Activated CD8-positive, alpha-beta memory T cell treated with anti-CD3 and anti-CD28 coated beads, Interleukin-2, amount 10 ng/mL, durations not matched to agents 7 days and 5 days (primary cell): Measurements from ENCODE around the gene GABPB1. TPM values are rescaled to one million over a fixed set of nuclear protein-coding genes. Genes with fewer than 3 reads are reported as not detected.

ENCODE experiments used
- ATAC-seq: fragments of 150-1000 bp; cut with Tn5 transposase; one replicate; pipeline ENCODE4 v1.10.0; 2021; ENCODE audit warnings: moderate library complexity
- CTCF ChIA-PET: fragments of 350-600 bp; sonication (Branson Sonifier 250); formaldehyde crosslinking; loops from one replicate; lab custom pipeline; 2021; ENCODE audit warnings: antibody characterized with exemption; lab: Charles Lee
- DNase-seq: peaks from one replicate; pipeline ENCODE4 v3.0.0-alpha.2; 2020
- H3K27ac Mint-ChIP-seq: one replicate; pipeline ENCODE4 v1.8.0; 2021; ENCODE audit warnings: mild to moderate bottlenecking, mixed read lengths
- H3K27me3 Mint-ChIP-seq: one replicate; pipeline ENCODE4 v1.8.0; 2021; ENCODE audit warnings: mixed read lengths
- H3K36me3 Mint-ChIP-seq: one replicate; pipeline ENCODE4 v1.8.0; 2021; ENCODE audit warnings: mild to moderate bottlenecking, mixed read lengths
- H3K4me1 Mint-ChIP-seq: one replicate; pipeline ENCODE4 v1.8.0; 2021; ENCODE audit warnings: mixed read lengths
- H3K4me3 Mint-ChIP-seq: one replicate; pipeline ENCODE4 v1.8.0; 2021; ENCODE audit warnings: mild to moderate bottlenecking, moderate library complexity, mixed read lengths
- H3K9me3 Mint-ChIP-seq: one replicate; pipeline ENCODE4 v1.8.0; 2022; ENCODE audit warnings: low read depth, mixed read lengths
- total RNA-seq, 2 experiments: library from RNA; stranded (reverse); gene quantifications; one replicate each; pipeline ENCODE4 v1.2.3, GENCODE V29; 2021

The GABPB1 gene
- total RNA-seq, 2 experiments from 2014 or later, result 31.1 to 46.8 TPM

DNA sequence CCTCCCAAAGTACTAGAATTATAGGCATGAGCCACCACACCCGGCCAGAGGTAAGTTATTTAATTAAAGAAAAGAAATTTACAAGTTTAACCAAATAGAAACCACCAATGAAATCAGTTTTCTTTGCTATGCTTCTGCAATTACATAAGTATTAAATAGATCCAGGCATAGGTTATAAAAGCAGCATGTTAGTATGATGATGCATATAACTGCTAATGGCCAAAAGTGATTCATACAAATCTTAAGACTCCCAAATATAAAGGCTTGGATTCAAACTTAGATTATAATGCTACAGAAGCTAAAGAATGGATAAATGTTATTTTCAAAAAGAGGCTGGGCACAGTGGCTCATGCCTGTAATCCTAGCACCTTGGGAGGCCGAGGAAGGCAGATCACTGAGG lies 56.7 kb downstream of the GABPB1 start:
- DNase-seq, result no peak
- Mint-ChIP-seq H3K27ac (no peak overlapping the region), H3K4me1 (no peaks in the 10 kb centered on the region), H3K9me3 (no peaks in the 10 kb centered on the region), H3K4me3 (no peak overlapping the region), H3K36me3 (peaks cover 47% of the 10 kb centered on the region), H3K27me3 (no peaks in the 10 kb centered on the region)
- no peak for ATAC-seq
- CTCF ChIA-PET, result interaction anchor here (0.7 to 1.3 kb wide), 2 partner anchors 12 to 18 kb away, joined by 3 read pairs; no protein-coding TSS in a partner anchor

DNA sequence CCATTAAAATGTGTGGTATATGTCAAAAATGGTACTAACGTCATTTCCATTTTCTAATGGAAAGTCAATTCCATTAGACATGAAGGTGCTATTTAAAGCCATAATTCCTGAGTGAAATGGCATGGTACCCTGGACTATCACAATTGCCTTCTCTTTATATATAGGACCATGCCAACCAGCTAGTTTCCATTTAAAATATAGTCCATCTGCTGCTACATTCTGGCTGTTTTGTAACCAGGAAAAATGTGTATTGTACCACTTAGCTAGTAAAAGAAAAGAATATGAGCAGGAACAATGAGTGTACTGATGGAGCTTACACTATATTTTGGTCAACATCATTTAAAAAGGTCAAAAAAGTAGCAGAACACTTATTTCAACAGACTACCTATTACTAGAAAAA lies 59.0 kb downstream of the GABPB1 start:
- H3K4me3 Mint-ChIP-seq, result no peak overlapping the region
- peaks cover 41% of the 10 kb centered on the region for H3K36me3 Mint-ChIP-seq
- H3K27ac Mint-ChIP-seq, result no peak overlapping the region
- ATAC-seq, result no peak
- H3K9me3 Mint-ChIP-seq, result no peaks in the 10 kb centered on the region
- DNase-seq, result no peak
- CTCF ChIA-PET, result interaction anchor here (1.0 to 2.7 kb wide), 3 partner anchors 20 to 114 kb away, joined by 3 to 8 read pairs (median 3); partner anchors contain the start of gene SLC27A2
- no peaks in the 10 kb centered on the region for H3K27me3 Mint-ChIP-seq
- H3K4me1 Mint-ChIP-seq, result peaks cover 2% of the 10 kb centered on the region

DNA sequence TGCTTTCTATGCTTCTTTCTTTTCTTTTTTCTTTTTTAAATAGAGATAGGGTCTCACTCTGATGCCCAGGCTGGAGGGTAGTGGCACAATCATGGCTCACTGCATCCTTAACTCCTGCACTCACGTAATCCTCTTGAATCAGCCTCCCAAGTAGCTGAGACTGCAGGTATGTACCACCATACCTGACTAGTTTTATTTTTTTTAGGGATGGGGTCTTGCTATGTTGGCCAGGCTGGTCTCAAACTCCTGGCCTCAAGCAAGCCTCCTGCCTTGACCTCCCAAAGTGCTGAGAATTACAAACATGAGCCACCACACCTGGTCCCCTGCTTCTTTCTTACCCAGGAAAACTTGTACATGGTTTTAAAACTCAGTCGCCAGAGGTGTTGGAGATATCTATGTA lies 65.2 kb downstream of the GABPB1 start:
- CTCF ChIA-PET, result no interaction called here
- Mint-ChIP-seq H3K27me3 (no peaks in the 10 kb centered on the region), H3K36me3 (peaks cover 38% of the 10 kb centered on the region)

DNA sequence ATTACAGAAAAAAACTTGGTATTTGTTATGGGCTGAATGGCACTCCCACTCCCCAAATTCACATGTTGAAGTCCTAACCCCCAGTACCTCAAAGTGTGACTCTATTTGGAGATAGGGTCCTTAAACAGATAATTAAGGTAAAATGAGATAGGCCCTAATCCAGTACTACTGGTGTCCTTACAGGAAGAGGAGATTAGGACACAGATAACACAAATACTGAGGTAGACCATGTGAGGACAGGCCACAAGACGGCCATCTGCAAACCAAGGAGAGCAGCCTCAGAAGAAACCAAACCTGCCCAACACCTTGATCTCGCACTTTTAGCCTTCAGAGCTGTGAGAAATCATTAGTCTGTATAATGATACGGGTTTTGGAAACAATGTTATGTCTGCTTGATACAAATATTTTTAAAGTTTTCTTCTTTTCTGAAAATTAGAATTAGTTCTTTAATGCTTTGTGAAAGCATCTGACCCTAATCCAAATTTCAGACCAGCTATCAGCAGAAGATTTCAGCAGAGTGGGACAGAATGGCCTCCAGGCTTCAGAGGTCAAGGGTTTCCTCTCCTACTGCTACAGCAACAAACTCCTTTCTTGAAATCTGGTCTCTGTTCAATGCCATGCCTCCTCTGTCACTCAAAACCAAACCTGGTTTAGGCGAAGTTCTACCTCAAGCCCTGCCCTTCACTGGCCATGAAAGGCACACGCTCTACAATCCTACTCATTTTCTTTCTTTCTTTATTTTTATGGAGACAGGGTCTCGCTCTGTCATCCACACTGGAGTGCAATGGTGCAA lies 67.5 kb downstream of the GABPB1 start:
- ATAC-seq, result no peak
- no peak overlapping the region for H3K4me3 Mint-ChIP-seq
- H3K27ac Mint-ChIP-seq, result no peak overlapping the region

More for the DNA sequence above, 65.2 kb downstream of the GABPB1 start:
- no peak overlapping the region for H3K27ac Mint-ChIP-seq
- no peak for DNase-seq
- H3K9me3 Mint-ChIP-seq, result no peaks in the 10 kb centered on the region
- peaks cover 2% of the 10 kb centered on the region for H3K4me1 Mint-ChIP-seq
- ATAC-seq, result no peak
- H3K4me3 Mint-ChIP-seq, result no peak overlapping the region

DNA sequence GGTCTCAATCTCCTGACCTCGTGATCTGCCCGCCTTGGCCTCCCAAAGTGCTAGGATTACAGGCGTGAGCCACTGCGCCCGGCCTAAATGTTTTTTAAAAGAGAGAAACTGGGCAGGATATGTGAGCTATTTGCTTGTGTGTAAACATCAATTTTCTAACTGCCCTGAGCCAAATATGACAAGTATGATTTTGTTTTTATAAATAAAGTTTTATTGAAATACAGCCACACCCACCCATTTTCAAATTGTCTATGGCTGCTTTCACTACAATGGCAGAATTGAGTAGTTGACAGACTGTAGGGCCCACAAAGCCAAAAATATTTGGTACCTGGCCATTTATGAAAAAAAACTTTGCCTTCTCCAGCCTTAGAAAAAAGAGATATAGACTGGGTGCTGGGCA lies 73.6 kb downstream of the GABPB1 start:
- H3K36me3 Mint-ChIP-seq, result peaks cover 35% of the 10 kb centered on the region
- no peak for ATAC-seq
- H3K4me3 Mint-ChIP-seq, result no peak overlapping the region
- peaks cover 2% of the 10 kb centered on the region for H3K4me1 Mint-ChIP-seq
- H3K27me3 Mint-ChIP-seq, result no peaks in the 10 kb centered on the region
- no peak overlapping the region for H3K27ac Mint-ChIP-seq
- DNase-seq, result no peak
- CTCF ChIA-PET, result no interaction called here
- no peaks in the 10 kb centered on the region for H3K9me3 Mint-ChIP-seq

More for the DNA sequence above, 67.5 kb downstream of the GABPB1 start:
- CTCF ChIA-PET, result no interaction called here
- H3K36me3 Mint-ChIP-seq, result peaks cover 43% of the 10 kb centered on the region
- no peaks in the 10 kb centered on the region for H3K4me1 Mint-ChIP-seq
- no peaks in the 10 kb centered on the region for H3K9me3 Mint-ChIP-seq
- DNase-seq, result no peak
- H3K27me3 Mint-ChIP-seq, result no peaks in the 10 kb centered on the region

DNA sequence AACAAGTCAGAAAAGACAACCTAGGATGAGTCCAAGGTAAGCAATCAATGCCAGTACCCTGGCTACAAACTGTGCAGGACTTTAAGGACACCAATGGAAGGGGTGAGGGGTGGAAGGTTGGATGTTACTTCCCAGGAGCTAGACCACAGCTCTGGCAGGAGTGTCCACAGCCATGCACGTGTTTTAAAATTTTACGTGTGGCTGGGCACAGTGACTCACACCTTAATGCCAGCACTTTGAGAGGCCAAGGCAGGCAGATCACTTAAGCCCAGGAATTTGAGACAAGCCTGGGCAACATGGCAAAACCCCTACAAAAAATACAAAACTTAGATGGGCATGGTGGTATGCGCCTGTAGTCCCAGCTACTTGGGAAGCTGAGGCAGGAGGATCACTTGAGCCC lies 74.7 kb downstream of the GABPB1 start:
- H3K4me3 Mint-ChIP-seq, result no peak overlapping the region
- H3K27ac Mint-ChIP-seq, result no peak overlapping the region
- H3K27me3 Mint-ChIP-seq, result no peaks in the 10 kb centered on the region
- H3K4me1 Mint-ChIP-seq, result peaks cover 2% of the 10 kb centered on the region
- no peak for DNase-seq
- peaks cover 35% of the 10 kb centered on the region for H3K36me3 Mint-ChIP-seq
- no peaks in the 10 kb centered on the region for H3K9me3 Mint-ChIP-seq
- CTCF ChIA-PET, result no interaction called here
- ATAC-seq, result no peak

DNA sequence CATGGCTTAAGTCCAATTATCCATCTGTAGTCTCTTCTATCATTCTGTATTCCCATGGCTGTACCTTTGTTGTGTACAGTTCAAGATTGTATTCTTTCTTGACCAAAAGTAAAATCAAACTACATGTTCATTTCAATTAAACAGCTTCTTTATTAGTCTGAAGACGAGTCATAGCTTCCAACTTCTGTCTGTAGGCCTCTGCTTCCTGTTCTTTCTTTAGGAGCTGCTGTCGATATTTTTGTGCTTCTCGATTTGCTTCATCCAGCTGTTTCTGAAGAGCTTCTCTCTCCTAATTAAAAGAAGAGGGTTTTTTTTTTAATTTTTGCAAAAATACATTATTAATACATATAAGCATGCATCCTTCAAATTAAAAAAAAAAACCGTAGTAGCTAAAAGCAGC lies 76.5 kb downstream of the GABPB1 start:
- H3K4me1 Mint-ChIP-seq, result peaks cover 2% of the 10 kb centered on the region
- no peaks in the 10 kb centered on the region for H3K27me3 Mint-ChIP-seq
- no peak overlapping the region for H3K27ac Mint-ChIP-seq
- DNase-seq, result no peak
- ATAC-seq, result no peak
- CTCF ChIA-PET, result interaction anchor here (1.2 to 1.4 kb wide), 3 partner anchors 12 to 38 kb away, joined by 4 read pairs; no protein-coding TSS in a partner anchor
- peaks cover 26% of the 10 kb centered on the region for H3K36me3 Mint-ChIP-seq
- no peaks in the 10 kb centered on the region for H3K9me3 Mint-ChIP-seq
- H3K4me3 Mint-ChIP-seq, result no peak overlapping the region

DNA sequence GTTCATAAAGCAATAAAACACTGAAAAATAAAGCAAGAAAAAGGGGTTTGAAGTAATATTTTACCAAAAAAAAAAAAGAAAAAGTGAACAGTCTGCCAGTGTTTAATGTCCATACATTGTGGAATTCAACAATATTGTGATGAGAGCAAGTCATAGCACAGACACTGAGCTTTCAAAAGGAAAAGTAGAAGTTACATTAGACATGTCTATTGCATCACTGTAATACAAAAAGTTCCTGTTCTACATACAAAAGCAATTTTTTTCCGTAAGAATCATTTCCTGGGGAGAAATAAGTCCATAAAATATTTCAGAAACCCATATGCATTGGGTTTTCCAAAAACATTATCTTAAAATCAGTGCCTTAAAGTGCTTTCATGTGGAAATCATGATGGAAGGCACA lies 77.6 kb downstream of the GABPB1 start:
- Mint-ChIP-seq H3K27me3 (no peaks in the 10 kb centered on the region), H3K4me3 (no peak overlapping the region), H3K27ac (no peak overlapping the region), H3K36me3 (peaks cover 26% of the 10 kb centered on the region), H3K9me3 (no peaks in the 10 kb centered on the region), H3K4me1 (peaks cover 2% of the 10 kb centered on the region)
- DNase-seq (no peak), ATAC-seq (no peak)
- CTCF ChIA-PET, result interaction anchor here (1.8 kb wide), 1 partner anchor 16 kb away, joined by 4 read pairs; no protein-coding TSS in a partner anchor

DNA sequence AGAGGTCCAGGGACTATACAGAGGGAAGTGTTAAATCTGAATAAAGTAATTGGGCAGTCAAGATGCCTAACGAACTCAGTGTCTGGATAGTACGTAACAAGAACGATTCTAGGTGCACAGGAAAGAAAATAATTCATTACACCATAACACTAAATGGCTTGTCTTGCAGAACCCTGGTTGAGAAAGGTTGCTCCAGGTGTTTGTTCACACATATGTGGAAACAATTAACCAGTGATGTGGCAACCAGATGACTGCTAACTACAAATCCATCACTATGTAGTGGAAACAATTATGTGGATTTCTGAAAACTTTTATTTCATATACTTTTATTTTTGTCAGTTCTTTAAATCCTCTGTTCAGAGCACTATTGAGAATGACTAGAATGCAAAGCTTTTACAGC lies 79.1 kb downstream of the GABPB1 start:
- Mint-ChIP-seq H3K27me3 (no peaks in the 10 kb centered on the region), H3K27ac (no peak overlapping the region), H3K4me3 (no peak overlapping the region), H3K9me3 (no peaks in the 10 kb centered on the region), H3K36me3 (peaks cover 26% of the 10 kb centered on the region), H3K4me1 (peaks cover 2% of the 10 kb centered on the region)
- CTCF ChIA-PET, result interaction anchor here (1.8 kb wide), 1 partner anchor 14 kb away, joined by 4 read pairs; no protein-coding TSS in a partner anchor
- no peak for ATAC-seq
- no peak for DNase-seq

DNA sequence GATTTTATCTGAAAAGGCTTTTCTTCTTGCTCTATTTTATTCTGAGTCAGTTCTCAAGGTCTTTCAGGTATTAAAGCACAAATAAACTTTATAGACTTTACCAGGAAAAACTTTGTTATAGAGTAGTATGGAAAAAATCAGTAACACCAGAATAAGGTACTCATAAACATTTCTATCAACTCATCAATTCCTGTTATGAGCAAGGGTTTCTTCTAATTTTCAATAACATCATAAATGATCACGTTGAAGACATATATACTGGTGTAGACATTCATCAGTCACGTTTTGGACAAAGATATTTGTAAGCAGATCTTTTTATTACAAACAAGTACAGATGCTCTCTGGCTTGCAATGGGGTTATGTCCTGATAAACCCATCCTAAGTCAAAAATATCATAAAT lies 79.9 kb downstream of the GABPB1 start:
- no peaks in the 10 kb centered on the region for H3K27me3 Mint-ChIP-seq
- CTCF ChIA-PET, result no interaction called here
- ATAC-seq (no peak), DNase-seq (no peak)
- H3K4me3 Mint-ChIP-seq, result no peak overlapping the region
- H3K27ac Mint-ChIP-seq, result no peak overlapping the region
- H3K9me3 Mint-ChIP-seq, result no peaks in the 10 kb centered on the region
- H3K36me3 Mint-ChIP-seq, result peaks cover 25% of the 10 kb centered on the region
- H3K4me1 Mint-ChIP-seq, result peaks cover 2% of the 10 kb centered on the region

DNA sequence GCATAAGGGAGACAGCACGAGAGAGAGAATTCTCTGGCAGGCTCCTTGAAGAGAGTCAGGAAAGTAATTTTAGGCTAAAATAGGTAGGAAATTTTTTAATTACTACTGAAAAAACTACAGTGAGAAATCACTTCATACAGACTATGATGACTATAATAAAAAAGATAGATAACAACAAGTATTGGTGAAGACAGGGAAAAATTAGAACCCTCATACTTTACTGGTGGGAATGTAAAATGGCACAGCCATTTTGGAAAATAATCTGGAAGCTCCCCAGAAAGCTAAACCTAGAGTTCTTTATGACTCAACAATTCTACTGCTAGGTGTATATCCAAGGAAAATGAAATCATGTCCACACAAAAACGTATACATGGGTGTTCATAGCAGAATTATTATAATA lies 87.4 kb downstream of the GABPB1 start:
- Mint-ChIP-seq H3K27me3 (no peaks in the 10 kb centered on the region), H3K36me3 (peaks cover 3% of the 10 kb centered on the region), H3K4me1 (peaks cover 18% of the 10 kb centered on the region), H3K4me3 (no peak overlapping the region), H3K27ac (no peak overlapping the region), H3K9me3 (no peaks in the 10 kb centered on the region)
- DNase-seq, result no peak
- ATAC-seq, result no peak
- CTCF ChIA-PET, result interaction anchor here (1.2 to 1.7 kb wide), 2 partner anchors 8 to 10 kb away, joined by 3 to 4 read pairs; no protein-coding TSS in a partner anchor

DNA sequence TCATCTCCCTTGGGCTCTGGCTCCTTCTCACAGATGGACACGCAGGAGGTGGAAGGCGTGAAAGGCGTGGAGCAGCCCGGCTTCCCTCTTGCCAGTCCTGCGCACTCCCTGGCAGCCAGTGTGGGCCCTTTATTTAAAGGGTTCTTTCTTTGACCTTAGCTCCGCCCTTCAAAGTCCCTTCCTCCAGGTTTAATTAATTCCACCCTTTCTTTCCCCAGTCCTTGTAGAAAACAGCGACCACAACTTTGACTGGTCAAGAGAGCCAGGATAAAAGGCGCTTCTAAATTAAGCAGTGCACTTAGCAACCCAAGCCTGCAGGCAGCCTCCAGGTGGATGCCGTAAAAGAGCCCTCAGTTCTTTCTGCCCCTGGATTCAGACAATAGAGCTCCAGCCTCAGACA lies 89.4 kb downstream of the GABPB1 start, which contains the start of gene HDC:
TSS of gene HDC (minus strand) at position 107 of the 400 bp plus-strand sequence. CDS start at position 4, 103 bp downstream.
- Mint-ChIP-seq H3K36me3 (peaks cover 3% of the 10 kb centered on the region), H3K9me3 (no peaks in the 10 kb centered on the region), H3K4me3 (no peak within 1 kb of the TSS), H3K27me3 (no peaks in the 10 kb centered on the region), H3K27ac (no peak within 1 kb of the TSS), H3K4me1 (peaks cover 37% of the 10 kb centered on the region)
- DNase-seq (no peak), ATAC-seq (no peak)
- CTCF ChIA-PET, result interaction anchor here (1.3 kb wide), 1 partner anchor 14 kb away, joined by 3 read pairs; no protein-coding TSS in a partner anchor

DNA sequence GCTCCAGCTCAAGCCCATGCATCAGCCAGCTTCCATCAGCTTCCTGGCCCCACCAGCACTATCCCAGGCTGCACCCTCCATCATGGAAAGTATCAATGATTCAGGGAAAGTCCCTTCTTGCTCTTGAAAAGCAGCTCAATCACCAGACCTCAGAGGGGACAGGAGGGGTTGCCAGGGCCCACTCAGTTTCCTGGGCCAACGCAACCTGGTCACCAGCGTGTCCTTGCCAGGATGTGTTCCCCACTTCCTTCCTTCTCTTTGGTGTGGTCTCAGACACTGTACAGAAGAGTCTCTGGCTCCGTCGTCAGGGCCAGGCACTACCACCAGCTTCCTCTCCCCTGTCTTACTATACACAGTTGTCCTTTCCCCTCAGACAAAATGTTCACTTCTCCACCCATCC lies 92.5 kb downstream of the GABPB1 start:
- CTCF ChIA-PET, result interaction anchor here (0.7 to 6.9 kb wide), 12 partner anchors 13 to 260 kb away, joined by 3 to 77 read pairs (median 4); partner anchors contain the start of gene SLC27A2
- no peaks in the 10 kb centered on the region for H3K27me3 Mint-ChIP-seq
- peaks cover 3% of the 10 kb centered on the region for H3K36me3 Mint-ChIP-seq
- ATAC-seq (peak; percentile 69), DNase-seq (peak; percentile 91)
- peak overlapping the region; percentile 93 for H3K27ac Mint-ChIP-seq
- peaks cover 64% of the 10 kb centered on the region for H3K4me1 Mint-ChIP-seq
- H3K4me3 Mint-ChIP-seq, result peak overlapping the region; percentile 6
- no peaks in the 10 kb centered on the region for H3K9me3 Mint-ChIP-seq
